ENCODE data around the gene DMRT2.

DNA sequence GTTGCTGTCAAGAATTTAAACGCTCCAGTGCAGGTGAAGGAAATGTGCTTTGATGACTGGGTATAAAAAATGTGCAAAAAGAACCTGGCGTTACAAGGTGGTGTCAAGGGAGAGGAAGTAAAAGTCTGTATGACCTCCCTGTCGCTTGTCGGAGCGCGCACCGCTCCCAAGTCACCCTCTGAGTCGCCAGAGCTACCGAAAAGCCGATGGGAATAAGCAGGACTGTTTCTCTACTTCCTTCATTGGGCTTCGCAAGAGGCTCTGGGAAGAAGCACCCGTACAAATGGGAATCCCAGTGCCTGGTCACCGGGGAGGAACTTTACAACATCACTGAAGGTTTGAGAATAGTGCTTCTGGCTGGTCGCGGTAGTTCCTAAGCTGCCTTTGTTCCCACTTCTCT lies 1.3 kb upstream of the DMRT2 start:
- TF ChIP-seq, protein P1, sequence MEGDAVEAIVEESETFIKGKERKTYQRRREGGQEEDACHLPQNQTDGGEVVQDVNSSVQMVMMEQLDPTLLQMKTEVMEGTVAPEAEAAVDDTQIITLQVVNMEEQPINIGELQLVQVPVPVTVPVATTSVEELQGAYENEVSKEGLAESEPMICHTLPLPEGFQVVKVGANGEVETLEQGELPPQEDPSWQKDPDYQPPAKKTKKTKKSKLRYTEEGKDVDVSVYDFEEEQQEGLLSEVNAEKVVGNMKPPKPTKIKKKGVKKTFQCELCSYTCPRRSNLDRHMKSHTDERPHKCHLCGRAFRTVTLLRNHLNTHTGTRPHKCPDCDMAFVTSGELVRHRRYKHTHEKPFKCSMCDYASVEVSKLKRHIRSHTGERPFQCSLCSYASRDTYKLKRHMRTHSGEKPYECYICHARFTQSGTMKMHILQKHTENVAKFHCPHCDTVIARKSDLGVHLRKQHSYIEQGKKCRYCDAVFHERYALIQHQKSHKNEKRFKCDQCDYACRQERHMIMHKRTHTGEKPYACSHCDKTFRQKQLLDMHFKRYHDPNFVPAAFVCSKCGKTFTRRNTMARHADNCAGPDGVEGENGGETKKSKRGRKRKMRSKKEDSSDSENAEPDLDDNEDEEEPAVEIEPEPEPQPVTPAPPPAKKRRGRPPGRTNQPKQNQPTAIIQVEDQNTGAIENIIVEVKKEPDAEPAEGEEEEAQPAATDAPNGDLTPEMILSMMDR (conservative IDR thresholded peaks at IDR 0.05; ENCODE audit: low read length) = no peak
- TF ChIP-seq EZH2phosphoT487 (IDR thresholded peaks at IDR 0.05; ENCODE audit: borderline replicate concordance, low read depth, low read length) = no peak

Data from OCI-LY7 (cell line).